DOHH2 (cell line): ENCODE data around the gene PRRC2B.
"Not testable (repeated sequence)": the region's sequence is repeated elsewhere in the genome, so short reads cannot be mapped to it uniquely, and the experiment has no call there.

ENCODE experiments used
- H3F3A ChIP-seq: fragments of 200-600 bp; sonication (generic), shearing (Covaris generic); 2 replicates; pipeline ENCODE4 v1.6.0; 2016; ENCODE audit warnings: antibody characterized with exemption, mild to moderate bottlenecking; ENCODE audit not compliant: control insufficient read depth, insufficient read depth
- H3K27ac ChIP-seq: fragments of 200-600 bp; sonication (generic); 2 replicates; pipeline ENCODE4 v1.5.1; 2014; ENCODE audit warnings: low read depth, mild to moderate bottlenecking, low read length, moderate library complexity
- H3K27me3 ChIP-seq: fragments of 200-600 bp; sonication (generic); 2 replicates; pipeline ENCODE4 v1.6.1; 2014; ENCODE audit warnings: mild to moderate bottlenecking, low read length, mixed read lengths; ENCODE audit not compliant: control insufficient read depth
- H3K36me3 ChIP-seq: fragments of 200-600 bp; sonication (generic); 2 replicates; pipeline ENCODE4 v1.6.1; 2014; ENCODE audit warnings: mild to moderate bottlenecking, low read length, moderate library complexity, mixed read lengths; ENCODE audit not compliant: control insufficient read depth
- H3K4me1 ChIP-seq: fragments of 200-600 bp; sonication (generic); 2 replicates; pipeline ENCODE4 v1.6.1; 2014; ENCODE audit warnings: mild to moderate bottlenecking, low read length, mixed read lengths; ENCODE audit not compliant: control insufficient read depth
- H3K4me2 ChIP-seq: fragments of 200-600 bp; sonication (generic); 2 replicates; pipeline ENCODE4 v1.6.0; 2014; ENCODE audit warnings: mild to moderate bottlenecking, low read length, moderate library complexity
- H3K4me3 ChIP-seq: fragments of 200-600 bp; sonication (generic); 2 replicates; pipeline ENCODE4 v1.5.1; 2014; ENCODE audit warnings: mild to moderate bottlenecking, low read length, mixed read lengths
- H3K79me2 ChIP-seq: fragments of 200-600 bp; sonication (generic); 2 replicates; pipeline ENCODE4 v1.6.1; 2014; ENCODE audit warnings: mild to moderate bottlenecking, low read length, mixed read lengths; ENCODE audit not compliant: control insufficient read depth
- H3K9me2 ChIP-seq: fragments of 200-600 bp; sonication (generic); replicated peaks from 2 replicates; pipeline ENCODE4 v1.6.1; 2014; ENCODE audit warnings: mild to moderate bottlenecking, low read length, mixed read lengths; ENCODE audit not compliant: control insufficient read depth
- H3K9me3 ChIP-seq: fragments of 200-600 bp; sonication (generic); 2 replicates; pipeline ENCODE4 v1.6.1; 2014; ENCODE audit warnings: antibody characterized with exemption, low read length, mixed read lengths; ENCODE audit not compliant: control insufficient read depth, insufficient read depth
- H4K20me1 ChIP-seq: fragments of 200-600 bp; sonication (generic); 2 replicates; pipeline ENCODE4 v1.6.0; 2014; ENCODE audit warnings: low read depth, mild to moderate bottlenecking, antibody characterized with exemption, low read length, moderate library complexity; ENCODE audit not compliant: control insufficient read depth, insufficient read depth
- CTCF ChIP-seq: fragments of 200-600 bp; sonication (generic); IDR thresholded peaks from one replicate; pipeline ENCODE4 v1.5.1; 2014; ENCODE audit warnings: antibody characterized with exemption, mild to moderate bottlenecking, low read depth, low read length; ENCODE audit not compliant: poor library complexity, severe bottlenecking
- EZH2phosphoT487 ChIP-seq: fragments of 200-600 bp; sonication (generic); IDR thresholded peaks from 2 replicates; pipeline ENCODE4 v1.6.1; 2017; ENCODE audit warnings: borderline replicate concordance, mild to moderate bottlenecking, antibody characterized with exemption, low read length, moderate library complexity, mixed read lengths

The PRRC2B gene

GRCh38 chr9:131545786-131546335 is 152.0 kb downstream of the PRRC2B start:
- Histone ChIP-seq H3K4me3 (no peak overlapping the region), H3K4me2 (no peak overlapping the region), H3K36me3 (no peaks in the 10 kb centered on the region), H4K20me1 (no peaks in the 10 kb centered on the region), H3K27me3 (no peaks in the 10 kb centered on the region), H3K79me2 (no peaks in the 10 kb centered on the region), H3K9me2 (no peaks in the 10 kb centered on the region), H3F3A (no peaks in the 10 kb centered on the region), H3K27ac (no peak overlapping the region), H3K9me3 (peaks cover 6% of the 10 kb centered on the region), H3K4me1 (no peaks in the 10 kb centered on the region)
- no peak for TF ChIP-seq EZH2phosphoT487
- no peak for TF ChIP-seq CTCF

- Histone ChIP-seq H3F3A (no peaks in the 10 kb centered on the region), H3K36me3 (no peaks in the 10 kb centered on the region), H4K20me1 (no peaks in the 10 kb centered on the region), H3K9me2 (no peaks in the 10 kb centered on the region), H3K27me3 (no peaks in the 10 kb centered on the region), H3K9me3 (peaks cover 6% of the 10 kb centered on the region), H3K4me1 (no peaks in the 10 kb centered on the region), H3K4me2 (no peak overlapping the region), H3K27ac (no peak overlapping the region), H3K79me2 (no peaks in the 10 kb centered on the region), H3K4me3 (no peak overlapping the region)
- TF ChIP-seq EZH2phosphoT487 (no peak), CTCF (no peak)
These were observed 152.6 kb downstream of the PRRC2B start for GRCh38 chr9:131546336-131547084.

GRCh38 chr9:131549186-131549585 is 155.3 kb downstream of the PRRC2B start:
- not testable (repeated sequence) for H3K79me2 ChIP-seq, H3K27ac ChIP-seq, H3K9me3 ChIP-seq, H4K20me1 ChIP-seq, H3K27me3 ChIP-seq, H3K4me1 ChIP-seq, H3F3A ChIP-seq, H3K4me3 ChIP-seq, H3K4me2 ChIP-seq, H3K36me3 ChIP-seq, H3K9me2 ChIP-seq
